ENCODE measurements around the gene PHF21A.
"Not testable (repeated sequence)": the region's sequence is repeated elsewhere in the genome, so short reads cannot be mapped to it uniquely, and the experiment has no call there.

Gene PHF21A

GRCh38 chr11:45982656-45983470, 138.4 kb downstream of the PHF21A start:
- DNase-seq (ENCODE audit: low read depth), result no peak

- DNase-seq (ENCODE audit: low read depth), result not testable (repeated sequence)
Measured at GRCh38 chr11:45981826-45982225, 139.4 kb downstream of the PHF21A start.

- DNase-seq (ENCODE audit: low read depth), result no peak
Measured at GRCh38 chr11:45974806-45975205, 146.4 kb downstream of the PHF21A start.

GRCh38 chr11:45973601-45974000, 147.7 kb downstream of the PHF21A start:
- no peak for DNase-seq (ENCODE audit: low read depth)

- DNase-seq (ENCODE audit: low read depth), result no peak
Measured at GRCh38 chr11:45968901-45969300, 152.4 kb downstream of the PHF21A start.

GRCh38 chr11:45967506-45967905, 153.7 kb downstream of the PHF21A start:
- DNase-seq (ENCODE audit: low read depth), result no peak

GRCh38 chr11:45964911-45965389, 156.3 kb downstream of the PHF21A start:
- DNase-seq (ENCODE audit: low read depth), result peak; percentile 29

- no peak for DNase-seq (ENCODE audit: low read depth)
Measured at GRCh38 chr11:45961751-45962240, 159.5 kb downstream of the PHF21A start.

- DNase-seq (ENCODE audit: low read depth), result no peak
Measured at GRCh38 chr11:45960387-45961095, 160.7 kb downstream of the PHF21A start.

GRCh38 chr11:45959851-45960250, 161.4 kb downstream of the PHF21A start:
- DNase-seq (ENCODE audit: low read depth), result no peak

- DNase-seq (ENCODE audit: low read depth), result no peak
Measured at GRCh38 chr11:45949992-45950407, 171.3 kb downstream of the PHF21A start.

GRCh38 chr11:45948356-45948755, 172.9 kb downstream of the PHF21A start:
- DNase-seq (ENCODE audit: low read depth), result no peak

- DNase-seq (ENCODE audit: low read depth), result no peak
Measured at GRCh38 chr11:45947885-45948284, 173.4 kb downstream of the PHF21A start.

GRCh38 chr11:45945397-45945999, 175.8 kb downstream of the PHF21A start:
- no peak for DNase-seq (ENCODE audit: low read depth)

- no peak for DNase-seq (ENCODE audit: low read depth)
Measured at GRCh38 chr11:45942381-45942780, 178.9 kb downstream of the PHF21A start.

GRCh38 chr11:45941285-45941684, 180.0 kb downstream of the PHF21A start:
- DNase-seq (ENCODE audit: low read depth), result no peak

GRCh38 chr11:45939836-45940235, 181.4 kb downstream of the PHF21A start:
- DNase-seq (ENCODE audit: low read depth), result no peak

GRCh38 chr11:45937916-45938315, 183.3 kb downstream of the PHF21A start:
- DNase-seq (ENCODE audit: low read depth), result no peak

GRCh38 chr11:45936511-45937054, 184.7 kb downstream of the PHF21A start:
- DNase-seq (ENCODE audit: low read depth), result no peak

- DNase-seq (ENCODE audit: low read depth), result no peak
Measured at GRCh38 chr11:45935349-45936064, 185.7 kb downstream of the PHF21A start.

- DNase-seq (ENCODE audit: low read depth), result no peak
Measured at GRCh38 chr11:45934580-45935318, 186.5 kb downstream of the PHF21A start.
